HepG2 (cell line): ENCODE measurements around the gene HBM. TPM values are rescaled to one million over a fixed set of nuclear protein-coding genes. Genes with fewer than 3 reads are reported as not detected.

Experiments used
- ATAC-seq: fragments of 200-7000 bp; cut with Tn5 transposase; 3 replicates; pipeline ENCODE4 v1.9.1; 2020; ENCODE audit warnings: mild to moderate bottlenecking, moderate library complexity
- BruUV-seq: library from RNA; stranded (reverse); fragments of 400-500 nt; replicated peaks from 2 replicates; lab custom pipeline; 2021; lab: Mats Ljungman, UMichigan
- CTCF ChIA-PET: fragments of 300-600 bp; formaldehyde crosslinking; extraction: SDS; loops from one replicate; lab custom pipeline; 2021; ENCODE audit warnings: low total read pairs, inconsistent platforms, low intra/inter-chr PET ratio; lab: Yijun Ruan, JAX
- POLR2A ChIA-PET: fragments of 350-600 bp; sonication (Branson Sonifier 250); formaldehyde crosslinking; loops from one replicate; lab custom pipeline; 2020; ENCODE audit warnings: antibody characterized with exemption, inconsistent platforms; lab: Yijun Ruan, JAX
- DNase-seq: peaks from one replicate; pipeline ENCODE4 v3.0.0-alpha.2; 2015; ENCODE audit warnings: low spot score
- FAIRE-seq: peaks from 3 replicates; lab custom pipeline; 2011; peaks lifted over from hg19 to GRCh38; lab: Jason Lieb, UNC
- H2AFZ ChIP-seq: one replicate; pipeline ENCODE4 v1.6.1; 2011; ENCODE audit warnings: low read length, inconsistent platforms
- H3K27ac ChIP-seq: fragments of 300-600 bp; 3 replicates; pipeline ENCODE4 v1.8.0; 2011; ENCODE audit warnings: mixed run types, mild to moderate bottlenecking, mixed read lengths, low read length, inconsistent platforms; ENCODE audit not compliant: insufficient read depth; ENCODE audit errors: extremely low read length
- H3K27me3 ChIP-seq, 2 experiments: fragments of 200-600 bp in 1 of 2; 2 replicates in 1 of 2; 3 replicates in 1 of 2; pipeline versions ENCODE4 v1.6.0 to v1.8.0; 2011; ENCODE audit warnings: low read length in 2 of 2, mild to moderate bottlenecking in 2 of 2, moderate library complexity in 2 of 2, inconsistent platforms in 1 of 2; ENCODE audit not compliant: insufficient read depth in 2 of 2, control insufficient read depth in 1 of 2
- H3K36me3 ChIP-seq, 2 experiments: fragments of 200-600 bp in 1 of 2; replicated peaks in 1 of 2; 2 replicates in 1 of 2; 3 replicates in 1 of 2; pipeline versions ENCODE4 v1.5.1 to v1.8.0; 2011; ENCODE audit warnings: low read length in 2 of 2, inconsistent platforms in 1 of 2; ENCODE audit not compliant: insufficient read depth in 2 of 2, control insufficient read depth in 1 of 2
- H3K4me1 ChIP-seq: 2 replicates; pipeline ENCODE4 v1.5.1; 2012; ENCODE audit warnings: low read length, inconsistent platforms; ENCODE audit not compliant: insufficient read depth
- H3K4me2 ChIP-seq: 2 replicates; pipeline ENCODE4 v1.6.0; 2011; ENCODE audit warnings: low read depth, low read length, inconsistent platforms
- H3K4me3 ChIP-seq, 3 experiments: fragments of 200-600 bp in 1 of 3; sonication (generic), shearing (Covaris generic) in 1 of 3; replicated peaks in 1 of 3; 2 replicates each; pipeline ENCODE4 v1.5.1; 2011 to 2016; ENCODE audit warnings: low read length in 3 of 3, inconsistent platforms in 2 of 3, low read depth in 2 of 3, mild to moderate bottlenecking in 2 of 3, control low read depth in 1 of 3, mixed read lengths in 1 of 3; ENCODE audit not compliant: insufficient read depth in 1 of 3
- H3K79me2 ChIP-seq: one replicate; pipeline ENCODE4 v1.6.1; 2011; ENCODE audit warnings: low read length, inconsistent platforms; ENCODE audit not compliant: insufficient read depth
- H3K9ac ChIP-seq: 2 replicates; pipeline ENCODE4 v1.6.0; 2011; ENCODE audit warnings: mild to moderate bottlenecking, low read depth, low read length, inconsistent platforms; ENCODE audit not compliant: insufficient read depth
- H3K9me3 ChIP-seq: 2 replicates; pipeline ENCODE4 v1.5.1; 2012; ENCODE audit warnings: mild to moderate bottlenecking, low read length
- H4K20me1 ChIP-seq: 2 replicates; pipeline ENCODE4 v1.6.0; 2011; ENCODE audit warnings: inconsistent platforms, mild to moderate bottlenecking, low read length, moderate library complexity; ENCODE audit not compliant: insufficient read depth
- ATF1 ChIP-seq: IDR thresholded peaks from 2 replicates; pipeline ENCODE4 v1.6.1; 2016; ENCODE audit warnings: mild to moderate bottlenecking, control low read depth
- ATF7-NPFF ChIP-seq: sonication (generic); formaldehyde crosslinking; IDR thresholded peaks from 2 replicates; pipeline ENCODE4 v1.8.1; 2023; ENCODE audit warnings: mild to moderate bottlenecking, low read depth, missing genetic modification reagents, moderate library complexity
- CREM ChIP-seq, 2 experiments: sonication (generic) in 1 of 2; formaldehyde crosslinking in 1 of 2; IDR thresholded peaks; 2 replicates each; pipeline versions ENCODE4 v1.4.0 to v1.6.1; 2016 to 2020; ENCODE audit warnings: antibody characterized with exemption in 1 of 2, mild to moderate bottlenecking in 1 of 2, missing genetic modification reagents in 1 of 2
- FOXM1 ChIP-seq: sonication (generic); formaldehyde crosslinking; IDR thresholded peaks from 2 replicates; pipeline ENCODE4 v1.5.0; 2020; ENCODE audit warnings: missing genetic modification reagents
- MAFG ChIP-seq: sonication (generic); formaldehyde crosslinking; IDR thresholded peaks from 2 replicates; pipeline ENCODE4 v1.5.1; 2020; ENCODE audit warnings: mild to moderate bottlenecking, missing genetic modification reagents
- MTF2 ChIP-seq: sonication (generic); formaldehyde crosslinking; IDR thresholded peaks from 2 replicates; pipeline ENCODE4 v1.5.0; 2020; ENCODE audit warnings: missing genetic modification reagents, borderline replicate concordance
- SMYD3 ChIP-seq: sonication (generic); formaldehyde crosslinking; IDR thresholded peaks from 2 replicates; pipeline ENCODE4 v1.8.1; 2023; ENCODE audit warnings: mild to moderate bottlenecking, missing genetic modification reagents
- ZBTB26 ChIP-seq: IDR thresholded peaks from 2 replicates; pipeline ENCODE4 v1.6.1; 2016; ENCODE audit warnings: missing compliant biosample characterization, missing genetic modification reagents, borderline replicate concordance
- ZFYVE20 ChIP-seq: sonication (generic); formaldehyde crosslinking; IDR thresholded peaks from 2 replicates; pipeline ENCODE4 v1.8.0; 2023; ENCODE audit warnings: low read depth, mild to moderate bottlenecking, moderate library complexity, missing genetic modification reagents, borderline replicate concordance
- ZNF263 ChIP-seq: sonication (generic); formaldehyde crosslinking; IDR thresholded peaks from 2 replicates; pipeline ENCODE4 v1.4.0; 2020; ENCODE audit warnings: missing genetic modification reagents
- WGBS: methylation state at CpG from one replicate; pipeline ENCODE4 v1.1.6; 2017; ENCODE audit warnings: low lambda C conversion rate; 5-methylcytosine and 5-hydroxymethylcytosine counted together
- in situ Hi-C: cut with HindIII; loops from 2 replicates; pipeline ENCODE4 v1.10.0; 2017; ENCODE audit warnings: low pct_unique_long_range_greater_than_20kb; ENCODE audit not compliant: extremely low pct_ligation_motif_present
- intact Hi-C: fragments of 100-400 bp; cut with micrococcal nuclease; formaldehyde crosslinking; loops from one replicate; pipeline ENCODE4 v1.10.0; 2022; ENCODE audit not compliant: unreplicated experiment
- polyA plus RNA-seq, 8 experiments: library from polyadenylated mRNA; depleted of rRNA in 3 of 8; stranded (reverse) in 7 of 8; unstranded in 1 of 8; fragments of >200 nt; fragmentation: Illumina TruSeq in 4 of 8; extraction: Trizol in 4 of 8; gene quantifications; 2 replicates each; pipeline versions ENCODE4 v1.2.1 to v1.2.3, GENCODE V29; 2011 to 2016; ENCODE audit warnings: low read depth in 4 of 8, missing spikeins in 1 of 8, mixed read lengths in 1 of 8; ENCODE audit not compliant: insufficient read depth in 1 of 8
- total RNA-seq, 5 experiments: library from RNA; depleted of rRNA; stranded (reverse); fragments of >200 nt; fragmentation: Illumina TruSeq; extraction: Trizol; gene quantifications; 2 replicates each; pipeline ENCODE4 v1.2.3, GENCODE V29; 2016; ENCODE audit warnings: low read depth in 1 of 5

The HBM gene
- total and polyA plus RNA-seq, 2 of the 13 experiments (the other 11 are each of a cell fraction or from before 2014, with no cell fraction given), result not detected

GRCh38 chr16:166375-167121, 770 bp downstream of the HBM start:
- peak overlapping the region; percentile 51; the same call in 1 of the 2 replicates for H3K4me2 ChIP-seq
- BruUV-seq, result no TSS peak
- H2AFZ ChIP-seq, result no peak overlapping the region
- TF ChIP-seq ZNF263 (CRISPR knock-in tag) (peak; percentile 86), ZFYVE20 (CRISPR knock-in tag) (no peak), MTF2 (CRISPR knock-in tag) (peak; percentile 31; the same call in 1 of the 2 replicates), SMYD3 (CRISPR knock-in tag) (no peak)
- no peak overlapping the region for H3K9ac ChIP-seq
- DNase-seq (no peak), ATAC-seq (no peak), FAIRE-seq (no peak)
- 8% methylated on average over 10 of the region's 45 CpGs for WGBS
- ChIA-PET POLR2A (no interaction called here), CTCF (no interaction called here)
- H3K79me2 ChIP-seq, result no peaks in the 10 kb centered on the region
- H3K36me3 ChIP-seq, result no peaks in the 10 kb centered on the region
- peaks cover 38% of the 10 kb centered on the region for H3K4me1 ChIP-seq
- peaks cover 23 to 52% of the 10 kb centered on the region in 2 experiments for H3K27me3 ChIP-seq
- H3K4me3 ChIP-seq, result peak overlapping the region in 1 of 3 experiments; percentile 54; a peak in 1 of 6 replicates
- no peaks in the 10 kb centered on the region for H3K9me3 ChIP-seq
- peaks cover 3% of the 10 kb centered on the region; the same call in 1 of the 2 replicates for H4K20me1 ChIP-seq
- in situ Hi-C loops (no loop called here), intact Hi-C loops (no loop called here)
- H3K27ac ChIP-seq, result no peak overlapping the region

- Histone ChIP-seq H3K36me3 (no peaks in the 10 kb centered on the region), H3K9me3 (no peaks in the 10 kb centered on the region), H4K20me1 (peaks cover 3% of the 10 kb centered on the region; the same call in 1 of the 2 replicates), H3K4me3 (no peak overlapping the region), H3K4me1 (peaks cover 33% of the 10 kb centered on the region), H3K4me2 (no peak overlapping the region), H3K79me2 (no peaks in the 10 kb centered on the region), H3K27ac (no peak overlapping the region), H3K9ac (no peak overlapping the region), H3K27me3 (peaks cover 23 to 48% of the 10 kb centered on the region in 2 experiments), H2AFZ (no peak overlapping the region)
- ATAC-seq (no peak), DNase-seq (no peak), FAIRE-seq (no peak)
- TF ChIP-seq ATF1, result no peak
- TF ChIP-seq MAFG (CRISPR knock-in tag), result no peak
- TF ChIP-seq CREM (IDR thresholded peaks at IDR 0.05), result no peak
- no peak for TF ChIP-seq CREM (CRISPR knock-in tag; IDR thresholded peaks at IDR 0.05)
- TF ChIP-seq ZBTB26 (CRISPR knock-in tag), result no peak
- no peak for TF ChIP-seq ATF7-NPFF (CRISPR knock-in tag)
- no peak for TF ChIP-seq FOXM1
- CTCF ChIA-PET, result no interaction called here
- POLR2A ChIA-PET, result no interaction called here
- no TSS peak for BruUV-seq
- intact Hi-C loops, result no loop called here
- in situ Hi-C loops, result no loop called here
- WGBS, result 18% methylated on average over 11 of the region's 11 CpGs
Observed at GRCh38 chr16:167122-167690, 1.4 kb downstream of the HBM start.
